Fibroblast of lung (primary cell): ENCODE results near the gene EIF4B.

Experiments used
- EZH2 ChIP-seq: IDR thresholded peaks from 2 replicates; pipeline ENCODE4 v1.5.1; 2012; ENCODE audit warnings: low read length, control low read depth, mild to moderate bottlenecking; ENCODE audit errors: missing control alignments
- TF ChIP-seq, protein P1 (sequence below), 2 donors: IDR thresholded peaks in 1 of 2; conservative IDR thresholded peaks in 1 of 2; 1 replicate in 1 of 2; 2 replicates in 1 of 2; pipeline ENCODE4 v1.5.1; 2011 to 2012; ENCODE audit warnings: low read length in 2 of 2, control low read depth in 1 of 2, inconsistent platforms in 1 of 2, low read depth in 1 of 2, mild to moderate bottlenecking in 1 of 2

DNA sequence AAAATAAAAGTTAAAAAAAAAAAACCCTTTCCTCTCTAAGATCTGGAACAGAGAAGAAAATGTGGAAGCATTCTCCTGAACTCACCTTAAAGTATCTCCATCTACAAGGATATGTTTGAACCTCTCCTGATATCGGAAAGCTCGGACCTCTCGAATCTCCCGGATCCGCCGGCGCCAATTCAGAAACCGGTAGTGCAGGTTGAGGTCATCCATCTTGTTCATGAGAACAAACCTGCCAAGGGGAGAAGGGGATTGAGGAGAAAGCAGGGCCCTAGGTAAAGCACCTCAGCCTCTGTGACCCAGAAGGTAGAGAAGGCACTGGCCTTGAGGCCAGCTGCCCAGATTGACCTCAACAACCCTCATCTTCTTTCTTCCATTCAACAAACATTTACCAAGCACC, 70.8 kb downstream of the EIF4B start:
- TF ChIP-seq, protein P1, sequence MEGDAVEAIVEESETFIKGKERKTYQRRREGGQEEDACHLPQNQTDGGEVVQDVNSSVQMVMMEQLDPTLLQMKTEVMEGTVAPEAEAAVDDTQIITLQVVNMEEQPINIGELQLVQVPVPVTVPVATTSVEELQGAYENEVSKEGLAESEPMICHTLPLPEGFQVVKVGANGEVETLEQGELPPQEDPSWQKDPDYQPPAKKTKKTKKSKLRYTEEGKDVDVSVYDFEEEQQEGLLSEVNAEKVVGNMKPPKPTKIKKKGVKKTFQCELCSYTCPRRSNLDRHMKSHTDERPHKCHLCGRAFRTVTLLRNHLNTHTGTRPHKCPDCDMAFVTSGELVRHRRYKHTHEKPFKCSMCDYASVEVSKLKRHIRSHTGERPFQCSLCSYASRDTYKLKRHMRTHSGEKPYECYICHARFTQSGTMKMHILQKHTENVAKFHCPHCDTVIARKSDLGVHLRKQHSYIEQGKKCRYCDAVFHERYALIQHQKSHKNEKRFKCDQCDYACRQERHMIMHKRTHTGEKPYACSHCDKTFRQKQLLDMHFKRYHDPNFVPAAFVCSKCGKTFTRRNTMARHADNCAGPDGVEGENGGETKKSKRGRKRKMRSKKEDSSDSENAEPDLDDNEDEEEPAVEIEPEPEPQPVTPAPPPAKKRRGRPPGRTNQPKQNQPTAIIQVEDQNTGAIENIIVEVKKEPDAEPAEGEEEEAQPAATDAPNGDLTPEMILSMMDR (conservative IDR thresholded peaks at IDR 0.05 in 1 of 2, IDR thresholded peaks at IDR 0.05 in 1 of 2; ENCODE audit: low read depth in 1 of 2, low read length in 2 of 2) = no peak
- TF ChIP-seq EZH2 = no peak
